Sigmoid colon (tissue), 4 donors: ENCODE results near the gene TFEB.

ENCODE experiments used
- EP300 ChIP-seq, 4 donors: sonication (generic); formaldehyde crosslinking; IDR thresholded peaks; one replicate each; pipeline ENCODE4 v1.6.1; 2017; ENCODE audit warnings: antibody characterized with exemption in 4 of 4
- POLR2A ChIP-seq, 2 donors: fragments of 450-650 bp; IDR thresholded peaks; one replicate each; pipeline ENCODE4 v1.6.1; 2016; ENCODE audit warnings: antibody characterized with exemption in 2 of 2, mild to moderate bottlenecking in 2 of 2, moderate library complexity in 2 of 2
- POLR2AphosphoS5 ChIP-seq, 4 donors: sonication (generic); formaldehyde crosslinking; IDR thresholded peaks; one replicate each; pipeline ENCODE4 v1.6.1; 2017; ENCODE audit warnings: antibody characterized with exemption in 4 of 4
- TF ChIP-seq, protein P1 (sequence below), 4 experiments: fragments of 450-650 bp in 3 of 4; fragments of 200-600 bp in 1 of 4; IDR thresholded peaks; one replicate each; pipeline ENCODE4 v1.5.1; 2016 to 2019; ENCODE audit warnings: antibody characterized with exemption in 4 of 4, mild to moderate bottlenecking in 3 of 4, moderate library complexity in 2 of 4

DNA sequence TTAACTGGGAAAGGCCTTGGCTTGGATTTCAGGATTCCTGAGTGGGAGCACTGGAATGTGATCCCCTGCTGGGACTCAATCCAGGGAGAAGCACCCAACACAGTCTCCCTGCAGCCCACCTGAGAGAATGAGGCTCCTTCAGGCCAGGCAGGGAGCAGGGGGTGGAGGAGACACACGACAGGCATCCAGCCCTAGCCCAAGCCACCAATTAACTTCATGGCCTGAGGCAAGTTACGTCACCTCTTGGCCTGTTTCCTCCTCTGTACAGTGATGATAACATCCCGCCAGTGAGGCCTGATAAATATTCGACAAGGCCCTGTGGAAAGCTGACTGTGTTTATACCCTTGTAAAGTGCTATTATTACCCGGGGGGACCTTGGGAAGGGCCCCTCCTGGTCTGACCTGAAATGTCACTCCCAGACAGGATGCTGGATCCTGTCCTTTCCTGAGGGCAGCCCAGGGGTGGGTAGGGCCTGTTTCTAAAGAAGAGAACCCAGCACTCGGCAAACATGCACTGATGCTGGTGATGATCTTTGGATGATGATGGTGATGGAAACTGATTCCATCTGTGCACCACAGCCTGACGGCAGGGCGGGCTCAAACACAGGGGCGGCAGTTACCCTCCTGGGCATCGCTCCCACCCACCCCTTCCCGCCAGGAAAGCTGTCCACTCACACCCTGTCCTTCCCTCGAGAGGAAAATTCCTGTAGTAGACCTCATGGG, 31.9 kb upstream of the TFEB start:
- TF ChIP-seq POLR2A (IDR thresholded peaks at IDR 0.05) = no peak
- TF ChIP-seq, protein P1, sequence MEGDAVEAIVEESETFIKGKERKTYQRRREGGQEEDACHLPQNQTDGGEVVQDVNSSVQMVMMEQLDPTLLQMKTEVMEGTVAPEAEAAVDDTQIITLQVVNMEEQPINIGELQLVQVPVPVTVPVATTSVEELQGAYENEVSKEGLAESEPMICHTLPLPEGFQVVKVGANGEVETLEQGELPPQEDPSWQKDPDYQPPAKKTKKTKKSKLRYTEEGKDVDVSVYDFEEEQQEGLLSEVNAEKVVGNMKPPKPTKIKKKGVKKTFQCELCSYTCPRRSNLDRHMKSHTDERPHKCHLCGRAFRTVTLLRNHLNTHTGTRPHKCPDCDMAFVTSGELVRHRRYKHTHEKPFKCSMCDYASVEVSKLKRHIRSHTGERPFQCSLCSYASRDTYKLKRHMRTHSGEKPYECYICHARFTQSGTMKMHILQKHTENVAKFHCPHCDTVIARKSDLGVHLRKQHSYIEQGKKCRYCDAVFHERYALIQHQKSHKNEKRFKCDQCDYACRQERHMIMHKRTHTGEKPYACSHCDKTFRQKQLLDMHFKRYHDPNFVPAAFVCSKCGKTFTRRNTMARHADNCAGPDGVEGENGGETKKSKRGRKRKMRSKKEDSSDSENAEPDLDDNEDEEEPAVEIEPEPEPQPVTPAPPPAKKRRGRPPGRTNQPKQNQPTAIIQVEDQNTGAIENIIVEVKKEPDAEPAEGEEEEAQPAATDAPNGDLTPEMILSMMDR (IDR thresholded peaks at IDR 0.05) = no peak
- TF ChIP-seq POLR2AphosphoS5 (IDR thresholded peaks at IDR 0.05) = no peak
- TF ChIP-seq EP300 (IDR thresholded peaks at IDR 0.05) = no peak
